GM12878 (cell line): ENCODE results near the gene ELMO3. TPM values are rescaled to one million over a fixed set of nuclear protein-coding genes. Genes with fewer than 3 reads are reported as not detected.
A peak's percentile ranks its signal among the peaks of the same experiment; 100 is the strongest.

Experiments
- ATAC-seq: fragments of 200-7000 bp; cut with Tn5 transposase; 3 replicates; pipeline ENCODE4 v1.9.1; 2020; ENCODE audit warnings: mild to moderate bottlenecking, moderate library complexity
- BruUV-seq: library from RNA; stranded (reverse); fragments of 400-500 nt; replicated peaks from 2 replicates; lab custom pipeline; 2021; lab: Mats Ljungman, UMichigan
- CTCF ChIA-PET: fragments of 300-600 bp; sonication (Branson Sonifier 250); formaldehyde crosslinking; extraction: SDS; loops from one replicate; lab custom pipeline; 2021; ENCODE audit warnings: inconsistent platforms; lab: Yijun Ruan, JAX
- POLR2A ChIA-PET: fragments of 350-600 bp; formaldehyde crosslinking; extraction: SDS; loops from one replicate; lab custom pipeline; 2021; ENCODE audit warnings: inconsistent platforms; lab: Charles Lee
- RAD21 ChIA-PET: fragments of 300-600 bp; sonication (Branson Sonifier 250); formaldehyde crosslinking; loops from one replicate; lab custom pipeline; 2023; ENCODE audit warnings: antibody characterized with exemption; ENCODE audit not compliant: unreplicated experiment; lab: Charles Lee
- SMC1A ChIA-PET: fragments of 300-600 bp; sonication (Branson Sonifier 250); formaldehyde crosslinking; loops from one replicate; lab custom pipeline; 2023; ENCODE audit not compliant: unreplicated experiment, uncharacterized antibody; lab: Charles Lee
- DNase-seq: peaks from one replicate; pipeline ENCODE4 v3.0.0-alpha.2; 2011; ENCODE audit warnings: low read depth, low spot score
- FAIRE-seq: peaks from 3 replicates; lab custom pipeline; 2011; peaks lifted over from hg19 to GRCh38; lab: Jason Lieb, UNC
- H2AFZ ChIP-seq: 2 replicates; pipeline ENCODE4 v1.6.0; 2011; ENCODE audit warnings: low read depth, low read length, control low read depth; ENCODE audit not compliant: control insufficient read depth
- H3K27ac ChIP-seq: 2 replicates; pipeline ENCODE4 v1.5.1; 2011; ENCODE audit warnings: control low read depth; ENCODE audit not compliant: control insufficient read depth, insufficient read depth
- H3K27me3 ChIP-seq, 2 experiments: replicated peaks in 1 of 2; 2 replicates each; pipeline versions ENCODE4 v1.6.0 to v1.6.1; 2011; ENCODE audit warnings: low read length in 1 of 2; ENCODE audit not compliant: control insufficient read depth in 2 of 2, insufficient read depth in 2 of 2
- H3K36me3 ChIP-seq, 2 experiments: 2 replicates each; pipeline ENCODE4 v1.5.1; 2011; ENCODE audit warnings: low read length in 1 of 2; ENCODE audit not compliant: control insufficient read depth in 2 of 2, insufficient read depth in 2 of 2
- H3K4me1 ChIP-seq: 2 replicates; pipeline ENCODE4 v1.6.1; 2011; ENCODE audit warnings: mild to moderate bottlenecking, low read length, moderate library complexity, mixed read lengths; ENCODE audit not compliant: control insufficient read depth, insufficient read depth
- H3K4me2 ChIP-seq: 2 replicates; pipeline ENCODE4 v1.6.0; 2011; ENCODE audit warnings: control low read depth; ENCODE audit not compliant: control insufficient read depth, insufficient read depth
- H3K4me3 ChIP-seq: fragments of 200-600 bp; sonication (generic); 2 replicates; pipeline ENCODE4 v1.5.1; 2016
- H3K79me2 ChIP-seq: 2 replicates; pipeline ENCODE4 v1.6.0; 2011; ENCODE audit warnings: low read length; ENCODE audit not compliant: control insufficient read depth, insufficient read depth
- H3K9ac ChIP-seq: 2 replicates; pipeline ENCODE4 v1.8.0; 2011; ENCODE audit warnings: low read length, control low read depth, mixed read lengths; ENCODE audit not compliant: control insufficient read depth, insufficient read depth
- H3K9me3 ChIP-seq: replicated peaks from 3 replicates; pipeline ENCODE4 v1.5.1; 2011; ENCODE audit warnings: mild to moderate bottlenecking, low read length; ENCODE audit not compliant: control insufficient read depth, insufficient read depth
- H4K20me1 ChIP-seq: 2 replicates; pipeline ENCODE4 v1.6.0; 2011; ENCODE audit not compliant: control insufficient read depth, insufficient read depth
- CHD1 ChIP-seq: IDR thresholded peaks from 2 replicates; pipeline ENCODE4 v1.6.1; 2012; ENCODE audit warnings: low read depth, low read length, improper control_type of control experiment
- FOXK2 ChIP-seq: fragments of 450-650 bp; IDR thresholded peaks from 2 replicates; pipeline ENCODE4 v1.6.1; 2017; ENCODE audit warnings: mild to moderate bottlenecking, moderate library complexity
- FOXM1 ChIP-seq: IDR thresholded peaks from 2 replicates; pipeline ENCODE4 v1.6.1; 2012; ENCODE audit warnings: low read depth, mild to moderate bottlenecking, inconsistent platforms, low read length, moderate library complexity
- HDAC6 ChIP-seq: fragments of 200-600 bp; sonication (generic); IDR thresholded peaks from one replicate; pipeline ENCODE4 v1.8.0; 2017; ENCODE audit warnings: antibody characterized with exemption; ENCODE audit not compliant: unreplicated experiment
- IRF4 ChIP-seq: IDR thresholded peaks from 2 replicates; pipeline ENCODE4 v1.6.1; 2011; ENCODE audit warnings: low read depth, low read length
- KDM1A ChIP-seq: fragments of 200-600 bp; sonication (generic); IDR thresholded peaks from 2 replicates; pipeline ENCODE4 v1.6.1; 2016; ENCODE audit warnings: borderline replicate concordance
- MYC ChIP-seq: IDR thresholded peaks from 2 replicates; pipeline ENCODE4 v1.6.1; 2011; ENCODE audit warnings: mild to moderate bottlenecking, low read length, moderate library complexity, inconsistent platforms; ENCODE audit not compliant: insufficient read depth, insufficient replicate concordance, insufficient read length, severe bottlenecking
- NR2C1 ChIP-seq: fragments of 450-650 bp; IDR thresholded peaks from 2 replicates; pipeline ENCODE4 v1.6.1; 2017; ENCODE audit warnings: antibody characterized with exemption, mild to moderate bottlenecking, moderate library complexity
- NR2C2 ChIP-seq: IDR thresholded peaks from 2 replicates; pipeline ENCODE4 v1.6.1; 2011; ENCODE audit warnings: borderline replicate concordance, low read depth; ENCODE audit not compliant: control insufficient read depth, insufficient read length
- POLR2AphosphoS5 ChIP-seq: IDR thresholded peaks from 2 replicates; pipeline ENCODE4 v1.6.1; 2011; ENCODE audit warnings: mild to moderate bottlenecking, low read length, inconsistent platforms
- SKIL ChIP-seq: fragments of 450-650 bp; IDR thresholded peaks from 2 replicates; pipeline ENCODE4 v1.6.1; 2017; ENCODE audit warnings: mild to moderate bottlenecking, low read depth, inconsistent platforms; ENCODE audit not compliant: poor library complexity, severe bottlenecking
- SMC3 ChIP-seq: IDR thresholded peaks from 2 replicates; pipeline ENCODE4 v1.6.1; 2011; ENCODE audit warnings: low read length, improper control_type of control experiment, borderline replicate concordance
- SP1 ChIP-seq: IDR thresholded peaks from one replicate; pipeline ENCODE4 v1.6.1; 2011; ENCODE audit warnings: low read depth, low read length
- SREBF2 ChIP-seq: IDR thresholded peaks from 2 replicates; pipeline ENCODE4 v1.6.1; 2012; ENCODE audit warnings: mild to moderate bottlenecking, low read length
- USF1 ChIP-seq: IDR thresholded peaks from 2 replicates; pipeline ENCODE4 v1.6.1; 2011; ENCODE audit warnings: borderline replicate concordance, low read depth, mild to moderate bottlenecking, moderate library complexity, mixed read lengths, low read length; ENCODE audit not compliant: insufficient read depth; ENCODE audit errors: extremely low read length
- ZBTB11 ChIP-seq: fragments of 450-650 bp; formaldehyde crosslinking; IDR thresholded peaks from 2 replicates; pipeline ENCODE4 v1.5.0; 2022; ENCODE audit warnings: mild to moderate bottlenecking, missing genetic modification characterization
- ZNF207 ChIP-seq: fragments of 450-650 bp; IDR thresholded peaks from 2 replicates; pipeline ENCODE4 v1.6.1; 2014; ENCODE audit warnings: antibody characterized with exemption, mild to moderate bottlenecking, borderline replicate concordance
- ZNF217 ChIP-seq: fragments of 450-650 bp; IDR thresholded peaks from 2 replicates; pipeline ENCODE4 v1.6.1; 2017; ENCODE audit warnings: antibody characterized with exemption, mild to moderate bottlenecking
- WGBS: methylation state at CpG from one replicate; pipeline ENCODE4 v1.1.6; 2016; ENCODE audit warnings: low lambda C conversion rate; ENCODE audit not compliant: insufficient replicate concordance, insufficient coverage; ENCODE audit errors: missing lambda C conversion rate; 5-methylcytosine and 5-hydroxymethylcytosine counted together
- in situ Hi-C: fragments of 300-500 bp; cut with MboI; formaldehyde crosslinking; loops from 9 replicates; pipeline ENCODE4 v1.14.3; 2018; ENCODE audit warnings: mixed read lengths
- intact Hi-C: fragments of 100-400 bp; cut with micrococcal nuclease; formaldehyde crosslinking; loops from one replicate; pipeline ENCODE4 v1.14.2; 2022; ENCODE audit not compliant: unreplicated experiment
- polyA plus RNA-seq, 11 experiments: library from polyadenylated mRNA; depleted of rRNA in 4 of 11; unstranded in 6 of 11; stranded (reverse) in 5 of 11; fragments of >200 nt; fragmentation: Nextera tagmentation in 4 of 11; fragmentation: Illumina TruSeq in 1 of 11; extraction: Ambion mirVana in 4 of 11; extraction: Trizol in 1 of 11; gene quantifications; 1 replicate in 1 of 11; 2 replicates in 10 of 11; pipeline versions ENCODE4 v1.2.1 to v1.2.3, GENCODE V29; 2011 to 2016; ENCODE audit warnings: inconsistent platforms in 2 of 11, missing spikeins in 2 of 11, low read depth in 1 of 11
- total RNA-seq, 4 experiments: library from RNA; depleted of rRNA in 3 of 4; stranded (reverse); fragments of >200 nt in 3 of 4; fragmentation: Illumina TruSeq in 1 of 4; extraction: Trizol in 1 of 4; gene quantifications; 2 replicates each; pipeline versions ENCODE4 v1.2.1 to v1.2.3, GENCODE V29; 2013 to 2021

Gene ELMO3
- total and polyA plus RNA-seq, 10 of the 15 experiments (the other 5 are each of a cell fraction or from before 2014, with no cell fraction given), result 0.05 to 4.7 (median 0.96) TPM; not detected in 1

GRCh38 chr16:67216612-67217490 is 17.9 kb downstream of the ELMO3 start:
- RAD21 ChIA-PET, result no interaction called here
- SMC1A ChIA-PET, result no interaction called here
- in situ Hi-C loops, result no loop called here
- CTCF ChIA-PET, result interaction anchor here (1.1 kb wide), 1 partner anchor 31 kb away, joined by 3 read pairs; no protein-coding TSS in a partner anchor
- H3K36me3 ChIP-seq, result no peaks in the 10 kb centered on the region
- TSS peak; percentile 46 for BruUV-seq
- H3K9me3 ChIP-seq, result no peaks in the 10 kb centered on the region
- no peak overlapping the region for H3K4me2 ChIP-seq
- H4K20me1 ChIP-seq, result no peaks in the 10 kb centered on the region
- H3K79me2 ChIP-seq, result no peaks in the 10 kb centered on the region
- DNase-seq, result no peak
- H3K9ac ChIP-seq, result no peak overlapping the region
- H2AFZ ChIP-seq, result no peak overlapping the region
- intact Hi-C loops, result no loop called here
- 64% methylated on average over 18 of the region's 18 CpGs for WGBS
- POLR2A ChIA-PET, result interaction anchor here (0.6 kb wide), 1 partner anchor 172 kb away, joined by 4 read pairs; no protein-coding TSS in a partner anchor
- no peaks in the 10 kb centered on the region for H3K27me3 ChIP-seq
- H3K27ac ChIP-seq, result no peak overlapping the region
- no peak for FAIRE-seq
- ATAC-seq, result no peak
- H3K4me3 ChIP-seq, result no peak overlapping the region
- no peaks in the 10 kb centered on the region for H3K4me1 ChIP-seq
- no peak for TF ChIP-seq POLR2AphosphoS5
- no peak for TF ChIP-seq CHD1
- TF ChIP-seq KDM1A, result no peak
- no peak for TF ChIP-seq IRF4
- TF ChIP-seq ZBTB11 (CRISPR knock-in tag), result no peak
- TF ChIP-seq FOXM1, result no peak
- TF ChIP-seq HDAC6, result no peak
- TF ChIP-seq SKIL, result no peak
- no peak for TF ChIP-seq NR2C2
- TF ChIP-seq MYC, result no peak
- TF ChIP-seq ZNF217, result no peak
- no peak for TF ChIP-seq USF1
- no peak for TF ChIP-seq ZNF207
- no peak for TF ChIP-seq SP1
- no peak for TF ChIP-seq SREBF2
- TF ChIP-seq NR2C1, result no peak
- TF ChIP-seq FOXK2, result no peak
- TF ChIP-seq SMC3, result no peak
